ENCODE results near the gene MPL.

DNA sequence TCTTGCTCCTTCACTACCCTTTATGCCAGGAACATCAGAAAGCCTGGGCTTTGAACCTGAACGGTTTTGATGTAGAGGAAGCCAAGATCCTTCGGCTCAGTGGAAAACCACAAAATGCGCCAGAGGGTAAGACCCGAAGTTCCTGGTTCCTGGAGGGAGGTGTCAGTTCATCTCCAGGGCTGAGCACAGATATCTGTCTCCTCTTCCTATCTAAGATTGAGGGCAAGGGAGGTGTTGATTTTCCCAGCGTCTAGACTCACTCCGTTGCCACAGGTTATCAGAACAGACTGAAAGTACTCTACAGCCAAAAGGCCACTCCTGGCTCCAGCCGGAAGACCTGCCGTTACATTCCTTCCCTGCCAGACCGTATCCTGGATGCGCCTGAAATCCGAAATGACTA lies 22.1 kb downstream of the MPL start:
- TF ChIP-seq MYC (IDR thresholded peaks at IDR 0.05; ENCODE audit: low read depth, low read length): no peak
- TF ChIP-seq, protein P1, sequence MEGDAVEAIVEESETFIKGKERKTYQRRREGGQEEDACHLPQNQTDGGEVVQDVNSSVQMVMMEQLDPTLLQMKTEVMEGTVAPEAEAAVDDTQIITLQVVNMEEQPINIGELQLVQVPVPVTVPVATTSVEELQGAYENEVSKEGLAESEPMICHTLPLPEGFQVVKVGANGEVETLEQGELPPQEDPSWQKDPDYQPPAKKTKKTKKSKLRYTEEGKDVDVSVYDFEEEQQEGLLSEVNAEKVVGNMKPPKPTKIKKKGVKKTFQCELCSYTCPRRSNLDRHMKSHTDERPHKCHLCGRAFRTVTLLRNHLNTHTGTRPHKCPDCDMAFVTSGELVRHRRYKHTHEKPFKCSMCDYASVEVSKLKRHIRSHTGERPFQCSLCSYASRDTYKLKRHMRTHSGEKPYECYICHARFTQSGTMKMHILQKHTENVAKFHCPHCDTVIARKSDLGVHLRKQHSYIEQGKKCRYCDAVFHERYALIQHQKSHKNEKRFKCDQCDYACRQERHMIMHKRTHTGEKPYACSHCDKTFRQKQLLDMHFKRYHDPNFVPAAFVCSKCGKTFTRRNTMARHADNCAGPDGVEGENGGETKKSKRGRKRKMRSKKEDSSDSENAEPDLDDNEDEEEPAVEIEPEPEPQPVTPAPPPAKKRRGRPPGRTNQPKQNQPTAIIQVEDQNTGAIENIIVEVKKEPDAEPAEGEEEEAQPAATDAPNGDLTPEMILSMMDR (IDR thresholded peaks at IDR 0.05; ENCODE audit: low read depth, low read length): no peak
